Measurements from ENCODE around the gene ZKSCAN3.

Gene ZKSCAN3

DNA sequence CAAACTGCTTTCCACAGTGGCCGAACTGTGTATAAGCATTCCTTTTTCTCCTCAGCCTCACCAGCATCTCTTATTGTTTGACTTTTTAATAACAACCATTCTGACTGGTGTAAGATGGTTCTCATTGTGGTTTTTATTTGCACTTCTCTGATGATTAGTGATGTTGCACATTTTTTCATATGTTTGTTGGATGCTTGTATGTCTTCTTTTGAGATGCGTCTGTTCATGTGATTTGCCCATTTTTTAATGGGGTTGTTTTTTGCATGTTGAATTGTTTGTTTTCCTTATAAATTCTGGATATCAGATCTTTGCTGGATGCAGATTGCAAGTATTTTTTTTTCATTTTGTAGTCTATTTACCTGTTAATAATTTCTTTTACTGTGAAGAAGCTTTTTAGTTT, 61.0 kb downstream of the ZKSCAN3 start:
- no peak overlapping the region for H3K27ac ChIP-seq
- TF ChIP-seq, protein P1, sequence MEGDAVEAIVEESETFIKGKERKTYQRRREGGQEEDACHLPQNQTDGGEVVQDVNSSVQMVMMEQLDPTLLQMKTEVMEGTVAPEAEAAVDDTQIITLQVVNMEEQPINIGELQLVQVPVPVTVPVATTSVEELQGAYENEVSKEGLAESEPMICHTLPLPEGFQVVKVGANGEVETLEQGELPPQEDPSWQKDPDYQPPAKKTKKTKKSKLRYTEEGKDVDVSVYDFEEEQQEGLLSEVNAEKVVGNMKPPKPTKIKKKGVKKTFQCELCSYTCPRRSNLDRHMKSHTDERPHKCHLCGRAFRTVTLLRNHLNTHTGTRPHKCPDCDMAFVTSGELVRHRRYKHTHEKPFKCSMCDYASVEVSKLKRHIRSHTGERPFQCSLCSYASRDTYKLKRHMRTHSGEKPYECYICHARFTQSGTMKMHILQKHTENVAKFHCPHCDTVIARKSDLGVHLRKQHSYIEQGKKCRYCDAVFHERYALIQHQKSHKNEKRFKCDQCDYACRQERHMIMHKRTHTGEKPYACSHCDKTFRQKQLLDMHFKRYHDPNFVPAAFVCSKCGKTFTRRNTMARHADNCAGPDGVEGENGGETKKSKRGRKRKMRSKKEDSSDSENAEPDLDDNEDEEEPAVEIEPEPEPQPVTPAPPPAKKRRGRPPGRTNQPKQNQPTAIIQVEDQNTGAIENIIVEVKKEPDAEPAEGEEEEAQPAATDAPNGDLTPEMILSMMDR (conservative IDR thresholded peaks at IDR 0.05; ENCODE audit: low read depth) = no peak
- DNase-seq (ENCODE audit: low spot score) = no peak
- ChIA-PET POLR2A (ENCODE audit: low non-redundant PET) (no interaction called here), CTCF (no interaction called here)

DNA sequence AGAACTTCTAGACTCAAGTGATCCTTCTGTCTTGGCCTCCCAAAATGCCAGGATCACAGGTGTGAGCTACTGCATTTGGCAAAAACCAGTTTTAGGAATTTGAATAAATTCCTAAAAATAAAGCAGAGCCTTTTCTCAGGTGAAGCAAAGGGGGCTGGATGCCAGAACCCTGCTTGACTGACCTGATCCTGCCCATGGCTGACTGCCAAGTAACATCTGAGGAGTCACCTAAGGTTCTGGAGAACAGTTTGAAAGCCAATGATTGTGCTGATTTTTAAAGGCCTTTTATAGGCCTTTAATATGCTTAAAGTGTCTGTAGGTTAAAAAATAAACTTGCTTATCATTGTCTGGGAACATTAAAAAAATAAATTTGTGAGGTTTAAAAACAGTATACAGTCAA, 63.9 kb downstream of the ZKSCAN3 start:
- TF ChIP-seq, protein P1 (conservative IDR thresholded peaks at IDR 0.05; ENCODE audit: low read depth) = no peak
- DNase-seq (ENCODE audit: low spot score) = no peak
- ChIA-PET POLR2A (ENCODE audit: low non-redundant PET) (no interaction called here), CTCF (no interaction called here)
- no peak overlapping the region for H3K27ac ChIP-seq
